Lower lobe of right lung (tissue), 2 donors: ENCODE results near the gene NCF4. TPM values are rescaled to one million over a fixed set of nuclear protein-coding genes. Genes with fewer than 3 reads are reported as not detected.

Experiments
- ATAC-seq, 2 donors: fragments of 200-7000 bp; cut with Tn5 transposase; one replicate each; pipeline ENCODE4 v1.9.1; 2020 to 2022; ENCODE audit warnings: mild to moderate bottlenecking in 2 of 2, moderate library complexity in 2 of 2
- DNase-seq: peaks from one replicate; pipeline ENCODE4 v3.0.0-alpha.2; 2020
- H3K27ac ChIP-seq: fragments of 200-600 bp; one replicate; pipeline ENCODE4 v1.8.0; 2022
- H3K27me3 ChIP-seq: fragments of 200-600 bp; one replicate; pipeline ENCODE4 v1.8.0; 2022; ENCODE audit warnings: low read depth
- H3K36me3 ChIP-seq: fragments of 200-600 bp; one replicate; pipeline ENCODE4 v1.8.0; 2022; ENCODE audit warnings: mild to moderate bottlenecking
- H3K4me1 ChIP-seq: fragments of 200-600 bp; one replicate; pipeline ENCODE4 v1.8.0; 2022
- H3K4me3 ChIP-seq: fragments of 200-600 bp; one replicate; pipeline ENCODE4 v1.8.0; 2022; ENCODE audit warnings: mild to moderate bottlenecking
- H3K9me3 ChIP-seq: fragments of 200-600 bp; one replicate; pipeline ENCODE4 v1.8.0; 2022
- CTCF ChIP-seq: fragments of 200-600 bp; IDR thresholded peaks from one replicate; pipeline ENCODE4 v1.8.0; 2022; ENCODE audit warnings: antibody characterized with exemption, mild to moderate bottlenecking
- intact Hi-C: fragments of 100-400 bp; cut with DNase I; formaldehyde crosslinking; loops from one replicate; pipeline ENCODE4 v1.11.0; 2022
- total RNA-seq: library from RNA; stranded (reverse); fragmentation: NEBNext Ultra II Directional; extraction: Animal tissue kit (Norgen Biotek cat#: 25700); gene quantifications from one replicate; pipeline ENCODE4 v1.2.1, GENCODE V29; 2021
- donor health status: DM: no; HTN: yes; CAD: no; lungs with severe emphysema.

NCF4 gene
- total RNA-seq, 1 donor from 2014 or later = 55.3 TPM

- ATAC-seq (no peak), DNase-seq (no peak)
- intact Hi-C loops = no loop called here
- no peaks in the 10 kb centered on the region for H3K9me3 ChIP-seq
- peak overlapping the region; percentile 36 for H3K27ac ChIP-seq
- no peak overlapping the region for H3K4me3 ChIP-seq
- H3K36me3 ChIP-seq = no peaks in the 10 kb centered on the region
- peaks cover 5% of the 10 kb centered on the region for H3K4me1 ChIP-seq
- no peak for TF ChIP-seq CTCF
- no peaks in the 10 kb centered on the region for H3K27me3 ChIP-seq
Measured at GRCh38 chr22:36901411-36902142, 40.8 kb downstream of the NCF4 start.

- H3K27ac ChIP-seq = peak overlapping the region; percentile 36
- no peaks in the 10 kb centered on the region for H3K27me3 ChIP-seq
- no peaks in the 10 kb centered on the region for H3K9me3 ChIP-seq
- TF ChIP-seq CTCF = no peak
- no peaks in the 10 kb centered on the region for H3K36me3 ChIP-seq
- intact Hi-C loops = no loop called here
- H3K4me1 ChIP-seq = peaks cover 5% of the 10 kb centered on the region
- DNase-seq = no peak
- H3K4me3 ChIP-seq = no peak overlapping the region
- ATAC-seq = peak; percentile 64 to 67
Measured at GRCh38 chr22:36902143-36902926, 41.5 kb downstream of the NCF4 start.

- no peaks in the 10 kb centered on the region for H3K27me3 ChIP-seq
- ATAC-seq = no peak
- no peak for TF ChIP-seq CTCF
- no peaks in the 10 kb centered on the region for H3K36me3 ChIP-seq
- H3K4me1 ChIP-seq = peaks cover 5% of the 10 kb centered on the region
- no peak overlapping the region for H3K27ac ChIP-seq
- no peak for DNase-seq
- no peak overlapping the region for H3K4me3 ChIP-seq
- intact Hi-C loops = no loop called here
- no peaks in the 10 kb centered on the region for H3K9me3 ChIP-seq
Measured at GRCh38 chr22:36904260-36904880, 43.6 kb downstream of the NCF4 start.

- no peak for TF ChIP-seq CTCF
- peaks cover 6% of the 10 kb centered on the region for H3K4me1 ChIP-seq
- H3K4me3 ChIP-seq = no peak overlapping the region
- no peaks in the 10 kb centered on the region for H3K27me3 ChIP-seq
- intact Hi-C loops = no loop called here
- no peak for DNase-seq
- no peak for ATAC-seq
- H3K9me3 ChIP-seq = no peaks in the 10 kb centered on the region
- no peak overlapping the region for H3K27ac ChIP-seq
- H3K36me3 ChIP-seq = no peaks in the 10 kb centered on the region
Measured at GRCh38 chr22:36907253-36908195, 46.7 kb downstream of the NCF4 start.

- no peaks in the 10 kb centered on the region for H3K27me3 ChIP-seq
- no peaks in the 10 kb centered on the region for H3K9me3 ChIP-seq
- H3K4me3 ChIP-seq = no peak overlapping the region
- H3K4me1 ChIP-seq = peaks cover 16% of the 10 kb centered on the region
- DNase-seq (no peak), ATAC-seq (no peak)
- TF ChIP-seq CTCF = no peak
- no peak overlapping the region for H3K27ac ChIP-seq
- no peaks in the 10 kb centered on the region for H3K36me3 ChIP-seq
- intact Hi-C loops = loop anchor here (10.0 kb wide), 1 partner anchor 56 kb away; no protein-coding TSS in a partner anchor
Measured at GRCh38 chr22:36910461-36910860, 49.7 kb downstream of the NCF4 start.
